SK-N-SH (cell line): Measurements from ENCODE around the gene CLK2. TPM values are rescaled to one million over a fixed set of nuclear protein-coding genes. Genes with fewer than 3 reads are reported as not detected.

Source experiments
- CTCF ChIA-PET: fragments of 300-600, 350-600 bp; formaldehyde crosslinking; extraction: SDS; loops from one replicate; lab custom pipeline; 2021; lab: Yijun Ruan, JAX
- POLR2A ChIA-PET: fragments of 350-600 bp; sonication (Branson Sonifier 250); formaldehyde crosslinking; extraction: SDS; loops from one replicate; lab custom pipeline; 2020; ENCODE audit warnings: antibody characterized with exemption, inconsistent platforms; lab: Yijun Ruan, JAX
- DNase-seq: peaks from one replicate; pipeline ENCODE4 v3.0.0; 2012
- H2AFZ ChIP-seq: fragments of 200-600 bp; sonication (generic); 2 replicates; pipeline ENCODE4 v1.8.1; 2016; ENCODE audit warnings: antibody characterized with exemption, mild to moderate bottlenecking, low read depth
- H3F3A ChIP-seq: fragments of 200-600 bp; sonication (generic); replicated peaks from 2 replicates; pipeline ENCODE3; 2016; ENCODE audit warnings: antibody characterized with exemption, mild to moderate bottlenecking; ENCODE audit not compliant: insufficient read depth
- H3K27ac ChIP-seq, 2 experiments: fragments of 200-500 bp in 1 of 2; fragments of 200-600 bp in 1 of 2; sonication (Bioruptor generic) in 1 of 2; sonication (generic), shearing (Covaris generic) in 1 of 2; 2 replicates each; pipeline versions ENCODE4 v1.5.1 to v1.6.1; 2014 to 2016; ENCODE audit warnings: low read depth in 2 of 2, inconsistent platforms in 1 of 2, low read length in 1 of 2, mild to moderate bottlenecking in 1 of 2, mixed read lengths in 1 of 2
- H3K27me3 ChIP-seq: fragments of 200-600 bp; sonication (generic), shearing (Covaris generic); 2 replicates; pipeline ENCODE4 v1.6.1; 2016; ENCODE audit warnings: mixed run types; ENCODE audit not compliant: insufficient read depth
- H3K36me3 ChIP-seq, 2 experiments: fragments of 200-500 bp in 1 of 2; fragments of 200-600 bp in 1 of 2; sonication (Bioruptor generic) in 1 of 2; sonication (generic) in 1 of 2; replicated peaks in 1 of 2; 2 replicates each; pipeline versions ENCODE3 to v1.5.1; 2014 to 2016; ENCODE audit warnings: low read length in 1 of 2, mild to moderate bottlenecking in 1 of 2; ENCODE audit not compliant: insufficient read depth in 2 of 2, control insufficient read depth in 1 of 2
- H3K4me1 ChIP-seq, 2 experiments: fragments of 200-500 bp in 1 of 2; fragments of 200-600 bp in 1 of 2; sonication (Bioruptor generic) in 1 of 2; sonication (generic), shearing (Covaris generic) in 1 of 2; 2 replicates each; pipeline versions ENCODE4 v1.5.1 to v1.6.1; 2014 to 2016; ENCODE audit warnings: low read depth in 1 of 2, low read length in 1 of 2, mixed run types in 1 of 2; ENCODE audit not compliant: insufficient read depth in 2 of 2, control insufficient read depth in 1 of 2
- H3K4me2 ChIP-seq: fragments of 200-600 bp; sonication (generic), shearing (Covaris generic); 2 replicates; pipeline ENCODE4 v1.6.1; 2017; ENCODE audit warnings: mixed run types
- H3K4me3 ChIP-seq, 2 experiments: fragments of 200-500 bp in 1 of 2; fragments of 200-600 bp in 1 of 2; sonication (Bioruptor generic) in 1 of 2; sonication (generic), shearing (Covaris generic) in 1 of 2; 2 replicates each; pipeline versions ENCODE4 v1.5.1 to v1.8.1; 2014 to 2016; ENCODE audit warnings: low read depth in 2 of 2, inconsistent platforms in 1 of 2, low read length in 1 of 2, mild to moderate bottlenecking in 1 of 2, mixed read lengths in 1 of 2, moderate library complexity in 1 of 2
- H3K79me2 ChIP-seq: fragments of 200-600 bp; sonication (generic); 2 replicates; pipeline ENCODE4 v1.8.1; 2017; ENCODE audit warnings: mild to moderate bottlenecking; ENCODE audit not compliant: insufficient read depth
- H3K9ac ChIP-seq: fragments of 200-600 bp; sonication (generic); 2 replicates; pipeline ENCODE4 v1.6.1; 2017; ENCODE audit warnings: mixed run types
- H3K9me2 ChIP-seq: fragments of 200-600 bp; sonication (generic); 2 replicates; pipeline ENCODE4 v1.6.1; 2017; ENCODE audit warnings: mixed run types
- H3K9me3 ChIP-seq: fragments of 200-600 bp; sonication (generic); 2 replicates; pipeline ENCODE4 v1.6.1; 2017; ENCODE audit warnings: mixed run types, mild to moderate bottlenecking, moderate library complexity
- H4K20me1 ChIP-seq: fragments of 200-600 bp; sonication (generic); 2 replicates; pipeline ENCODE4 v1.6.1; 2017; ENCODE audit warnings: mild to moderate bottlenecking, mixed run types; ENCODE audit not compliant: insufficient read depth
- CHD2 ChIP-seq: fragments of 150-350 bp; IDR thresholded peaks from 2 replicates; pipeline ENCODE4 v1.6.1; 2018; ENCODE audit warnings: low read length; ENCODE audit not compliant: partially characterized antibody
- CTCF ChIP-seq: fragments of 200-600 bp; sonication (generic); IDR thresholded peaks from 2 replicates; pipeline ENCODE4 v1.6.1; 2017; ENCODE audit warnings: antibody characterized with exemption, mild to moderate bottlenecking, moderate library complexity
- EZH2phosphoT487 ChIP-seq: fragments of 200-600 bp; sonication (generic); IDR thresholded peaks from 2 replicates; pipeline ENCODE4 v1.6.1; 2017; ENCODE audit warnings: low read depth, mixed run types, mild to moderate bottlenecking, antibody characterized with exemption, moderate library complexity, borderline replicate concordance
- GATA2 ChIP-seq: sonication (generic); formaldehyde crosslinking; IDR thresholded peaks from 2 replicates; pipeline ENCODE4 v1.5.0; 2020; ENCODE audit warnings: mild to moderate bottlenecking, missing genetic modification reagents
- JUND ChIP-seq: IDR thresholded peaks from 2 replicates; pipeline ENCODE4 v1.4.0; 2012
- MAX ChIP-seq: IDR thresholded peaks from 2 replicates; pipeline ENCODE4 v1.4.0; 2012; ENCODE audit warnings: low read depth
- MEF2A ChIP-seq: IDR thresholded peaks from 2 replicates; pipeline ENCODE4 v1.4.0; 2012; ENCODE audit warnings: low read depth, borderline replicate concordance
- RCOR1 ChIP-seq: fragments of 150-350 bp; IDR thresholded peaks from 2 replicates; pipeline ENCODE4 v1.6.1; 2017; ENCODE audit warnings: antibody characterized with exemption, low read length
- RFX5 ChIP-seq: IDR thresholded peaks from 2 replicates; pipeline ENCODE4 v1.6.1; 2012; ENCODE audit warnings: mild to moderate bottlenecking, improper control_type of control experiment, low read length
- TAF1 ChIP-seq: IDR thresholded peaks from 2 replicates; pipeline ENCODE4 v1.6.1; 2012; ENCODE audit warnings: low read depth, mild to moderate bottlenecking, low read length, moderate library complexity, borderline replicate concordance
- TEAD4 ChIP-seq: IDR thresholded peaks from 2 replicates; pipeline ENCODE4 v1.4.0; 2012; ENCODE audit warnings: mild to moderate bottlenecking, borderline replicate concordance; ENCODE audit not compliant: insufficient read depth
- ZBTB33 ChIP-seq: IDR thresholded peaks from 2 replicates; pipeline ENCODE4 v1.4.0; 2012; ENCODE audit warnings: low read depth, borderline replicate concordance
- WGBS: methylation state at CpG from one replicate; pipeline ENCODE4 v1.1.6; 2017; ENCODE audit warnings: low lambda C conversion rate; 5-methylcytosine and 5-hydroxymethylcytosine counted together
- polyA plus RNA-seq, 3 experiments: library from polyadenylated mRNA; depleted of rRNA; stranded (reverse); fragments of >200 nt; gene quantifications; 2 replicates each; pipeline ENCODE4 v1.2.3, GENCODE V29; 2012

Gene CLK2
- polyA plus RNA-seq, 1 of the 3 experiments (the other 2 are of a cell fraction) = 76.7 TPM

GRCh38 chr1:155284476-155284875, 11.2 kb upstream of the CLK2 start (continued):
- TF ChIP-seq JUND = no peak

GRCh38 chr1:155282488-155283091, 9.3 kb upstream of the CLK2 start:
- no peak overlapping the region for H3K27ac ChIP-seq
- POLR2A ChIA-PET = no interaction called here
- no peaks in the 10 kb centered on the region for H3K9me2 ChIP-seq
- peaks cover 6% of the 10 kb centered on the region for H3F3A ChIP-seq
- no peaks in the 10 kb centered on the region for H3K36me3 ChIP-seq
- H3K4me3 ChIP-seq = no peak overlapping the region
- H3K79me2 ChIP-seq = no peaks in the 10 kb centered on the region
- H4K20me1 ChIP-seq = peaks cover 4% of the 10 kb centered on the region; the same call in 1 of the 2 replicates
- DNase-seq = no peak
- H2AFZ ChIP-seq = no peak overlapping the region
- H3K4me1 ChIP-seq = peaks cover 5 to 14% of the 10 kb centered on the region in 2 experiments; a peak in 1 of 4 replicates
- H3K27me3 ChIP-seq = no peaks in the 10 kb centered on the region
- 96% methylated on average over 29 of the region's 29 CpGs for WGBS
- H3K9ac ChIP-seq = no peak overlapping the region
- CTCF ChIA-PET = interaction anchor here (1.1 to 4.7 kb wide), 3 partner anchors 25 to 41 kb away, joined by 3 to 27 read pairs (median 9); no protein-coding TSS in a partner anchor
- TF ChIP-seq TEAD4 (no peak), CTCF (no peak), CHD2 (no peak), MEF2A (no peak), MAX (no peak), EZH2phosphoT487 (no peak), TAF1 (no peak), RFX5 (no peak), GATA2 (CRISPR knock-in tag) (no peak), RCOR1 (no peak), ZBTB33 (no peak)
- no peak overlapping the region for H3K4me2 ChIP-seq
- H3K9me3 ChIP-seq = no peaks in the 10 kb centered on the region
